Neuron (in vitro differentiated cells): ENCODE data around the gene SPAG16.

Source experiments
- H2AFZ ChIP-seq: one replicate; pipeline ENCODE4 v1.6.1; 2013; ENCODE audit warnings: low read depth, mild to moderate bottlenecking, inconsistent platforms, low read length, moderate library complexity
- H3K27me3 ChIP-seq: one replicate; pipeline ENCODE4 v1.6.1; 2013; ENCODE audit warnings: low read length; ENCODE audit not compliant: insufficient read depth
- H3K36me3 ChIP-seq: one replicate; pipeline ENCODE4 v1.6.1; 2013; ENCODE audit warnings: low read length; ENCODE audit not compliant: insufficient read depth
- H3K4me1 ChIP-seq: one replicate; pipeline ENCODE4 v1.6.1; 2013; ENCODE audit warnings: low read length; ENCODE audit not compliant: insufficient read depth
- H3K4me3 ChIP-seq: 2 replicates; pipeline ENCODE4 v1.5.1; 2013; ENCODE audit warnings: mild to moderate bottlenecking, low read length, moderate library complexity
- H3K9me3 ChIP-seq: one replicate; pipeline ENCODE4 v1.6.1; 2013; ENCODE audit warnings: low read length

Gene SPAG16

DNA sequence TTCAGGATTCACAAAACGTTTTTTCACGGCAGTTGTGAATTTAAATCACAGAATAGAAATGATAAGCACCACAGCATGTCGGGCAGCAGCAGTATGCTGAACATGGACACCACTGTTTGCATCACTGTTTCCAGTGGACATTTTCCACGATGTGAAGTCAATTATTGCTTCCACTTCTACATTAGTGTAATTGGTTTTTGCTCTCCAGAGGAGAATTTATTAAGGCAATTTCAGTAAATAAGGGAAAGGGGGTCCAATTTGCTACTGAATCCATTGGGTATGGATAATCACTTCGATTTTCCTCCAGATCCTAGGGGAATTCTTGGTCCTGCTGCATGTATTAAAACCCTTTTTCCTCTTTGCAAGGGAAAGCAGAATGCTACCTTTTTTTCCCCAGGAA lies 1096.4 kb downstream of the SPAG16 start:
- H3K4me3 ChIP-seq: no peak overlapping the region
- no peaks in the 10 kb centered on the region for H3K36me3 ChIP-seq
- no peak overlapping the region for H2AFZ ChIP-seq

DNA sequence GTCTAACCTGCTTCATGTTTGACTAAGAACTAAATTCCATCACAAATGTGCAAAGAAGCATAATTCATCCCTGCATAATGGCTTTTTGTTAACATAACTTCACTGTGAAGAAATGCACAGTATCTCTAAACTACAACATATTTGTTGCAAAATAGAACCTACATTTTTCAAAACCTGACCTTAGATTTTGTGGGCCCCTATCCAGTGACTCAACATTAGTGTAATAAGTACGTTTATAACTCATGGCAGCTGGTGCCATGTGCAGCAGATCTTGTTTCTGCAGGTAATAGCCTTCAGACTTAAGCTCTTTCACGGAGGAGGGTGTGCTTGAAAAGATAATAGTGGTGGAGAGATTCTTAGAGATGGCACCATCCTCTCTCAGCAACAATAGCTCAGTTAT lies 1098.0 kb downstream of the SPAG16 start:
- Histone ChIP-seq H2AFZ (no peak overlapping the region), H3K27me3 (no peaks in the 10 kb centered on the region), H3K4me3 (no peak overlapping the region), H3K36me3 (no peaks in the 10 kb centered on the region), H3K9me3 (no peaks in the 10 kb centered on the region), H3K4me1 (peaks cover 2% of the 10 kb centered on the region)

More for the DNA sequence above, 1096.4 kb downstream of the SPAG16 start:
- H3K9me3 ChIP-seq: no peaks in the 10 kb centered on the region
- no peaks in the 10 kb centered on the region for H3K27me3 ChIP-seq
- peaks cover 12% of the 10 kb centered on the region for H3K4me1 ChIP-seq

DNA sequence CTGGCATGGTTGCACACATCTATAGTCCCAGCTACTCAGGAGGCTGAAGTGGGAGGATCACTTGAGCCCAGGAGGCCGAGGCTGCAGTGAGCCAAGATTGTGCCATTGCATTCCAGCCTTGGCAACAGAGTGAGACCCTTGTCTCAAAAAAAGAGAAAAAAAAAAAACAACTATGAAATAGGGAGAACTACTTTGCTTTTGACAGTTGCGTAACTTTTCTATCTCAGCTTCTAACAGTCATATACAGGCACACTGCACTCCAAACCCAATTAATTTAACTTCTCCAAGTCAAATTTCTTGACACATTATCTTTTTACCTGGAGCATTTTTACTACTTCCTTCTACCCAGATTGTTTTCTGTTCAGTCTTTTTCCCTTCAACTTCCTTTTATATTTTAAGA lies 1102.5 kb downstream of the SPAG16 start:
- no peak overlapping the region for H3K4me3 ChIP-seq
- H3K36me3 ChIP-seq: no peaks in the 10 kb centered on the region
- H3K27me3 ChIP-seq: no peaks in the 10 kb centered on the region
- H3K9me3 ChIP-seq: no peaks in the 10 kb centered on the region
- peaks cover 2% of the 10 kb centered on the region for H3K4me1 ChIP-seq
- H2AFZ ChIP-seq: no peak overlapping the region

DNA sequence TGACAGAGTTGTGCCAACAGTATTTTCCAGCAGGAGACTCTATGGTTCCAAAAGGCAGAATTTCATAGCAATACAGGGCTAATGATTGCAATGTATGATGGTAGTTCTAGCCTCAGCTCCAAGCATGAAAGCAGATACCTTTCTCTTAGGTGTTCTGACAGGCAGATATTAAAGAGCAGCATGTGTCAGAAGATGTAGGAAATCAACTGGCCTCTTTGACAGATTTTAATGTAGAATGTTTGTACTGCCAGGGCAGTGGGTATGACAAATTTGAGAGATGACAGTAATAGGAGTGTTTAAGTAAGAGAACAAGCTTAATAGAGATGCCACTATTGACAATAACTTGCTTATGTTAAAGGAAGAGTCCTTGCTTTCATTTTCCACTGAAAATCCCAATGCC lies 1105.1 kb downstream of the SPAG16 start:
- H2AFZ ChIP-seq: no peak overlapping the region
- H3K9me3 ChIP-seq: no peaks in the 10 kb centered on the region
- no peaks in the 10 kb centered on the region for H3K4me1 ChIP-seq
- no peaks in the 10 kb centered on the region for H3K27me3 ChIP-seq
- no peak overlapping the region for H3K4me3 ChIP-seq
- no peaks in the 10 kb centered on the region for H3K36me3 ChIP-seq

DNA sequence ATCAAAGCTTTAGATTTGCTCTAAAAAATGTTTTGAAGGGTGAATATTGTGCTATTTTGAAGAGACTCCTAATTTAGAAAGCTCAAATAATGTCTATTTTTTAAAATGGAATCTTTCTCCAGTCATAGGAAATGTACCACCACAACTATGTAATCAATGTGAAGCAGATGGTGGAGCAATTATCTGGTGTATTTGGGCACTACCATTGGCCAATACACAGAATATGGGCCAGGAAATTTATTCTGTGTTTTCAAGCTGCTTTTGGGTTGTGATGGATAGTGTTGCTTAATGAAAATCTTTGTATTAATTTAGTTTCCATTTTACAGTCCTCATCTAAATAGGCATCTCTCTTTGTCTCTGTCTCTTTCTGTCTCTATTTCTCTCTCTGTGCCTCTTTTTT lies 1109.5 kb downstream of the SPAG16 start:
- no peaks in the 10 kb centered on the region for H3K27me3 ChIP-seq
- no peaks in the 10 kb centered on the region for H3K36me3 ChIP-seq
- no peak overlapping the region for H3K4me3 ChIP-seq
- no peaks in the 10 kb centered on the region for H3K9me3 ChIP-seq
- no peaks in the 10 kb centered on the region for H3K4me1 ChIP-seq
- H2AFZ ChIP-seq: no peak overlapping the region

DNA sequence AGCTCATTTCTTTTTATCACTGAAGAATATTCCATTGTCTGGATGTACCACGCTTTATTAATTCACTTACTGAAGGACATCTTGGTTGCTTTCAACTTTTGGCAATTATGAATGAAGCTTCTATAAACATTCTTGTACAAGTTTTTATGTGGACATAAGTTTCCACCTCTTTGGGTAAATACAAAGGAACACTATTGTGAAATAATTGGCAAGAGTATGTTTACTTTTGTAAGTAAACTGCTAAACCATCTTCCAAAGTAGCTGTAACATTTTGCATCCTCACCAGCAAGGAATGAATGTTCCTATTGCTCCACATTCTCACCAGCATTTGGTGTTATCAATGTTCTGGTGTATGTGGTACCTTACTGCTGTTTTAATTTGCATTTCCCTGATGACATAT lies 1110.8 kb downstream of the SPAG16 start:
- Histone ChIP-seq H3K9me3 (no peaks in the 10 kb centered on the region), H2AFZ (no peak overlapping the region), H3K4me1 (no peaks in the 10 kb centered on the region), H3K4me3 (no peak overlapping the region), H3K27me3 (no peaks in the 10 kb centered on the region), H3K36me3 (no peaks in the 10 kb centered on the region)

DNA sequence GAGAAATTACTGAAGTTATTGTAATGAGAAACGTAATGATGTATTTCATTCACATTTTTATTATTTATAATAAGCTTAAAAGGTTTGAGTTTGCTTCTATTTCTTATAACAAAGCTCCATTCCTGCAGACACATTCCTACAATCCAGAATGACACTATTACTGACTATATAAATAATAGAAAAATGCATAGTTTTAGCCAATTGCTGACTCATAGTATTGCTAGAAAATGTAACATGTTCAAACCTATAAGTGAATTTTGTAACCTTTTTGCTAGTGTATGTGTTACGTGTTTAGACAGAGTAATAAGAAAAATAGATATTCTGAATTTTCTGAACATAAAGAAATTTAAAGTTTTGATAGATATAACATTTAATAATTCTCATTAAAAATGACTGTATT lies 1117.3 kb downstream of the SPAG16 start:
- no peaks in the 10 kb centered on the region for H3K36me3 ChIP-seq
- H2AFZ ChIP-seq: no peak overlapping the region
- H3K4me1 ChIP-seq: no peaks in the 10 kb centered on the region
- H3K4me3 ChIP-seq: no peak overlapping the region
- no peaks in the 10 kb centered on the region for H3K9me3 ChIP-seq
- no peaks in the 10 kb centered on the region for H3K27me3 ChIP-seq

DNA sequence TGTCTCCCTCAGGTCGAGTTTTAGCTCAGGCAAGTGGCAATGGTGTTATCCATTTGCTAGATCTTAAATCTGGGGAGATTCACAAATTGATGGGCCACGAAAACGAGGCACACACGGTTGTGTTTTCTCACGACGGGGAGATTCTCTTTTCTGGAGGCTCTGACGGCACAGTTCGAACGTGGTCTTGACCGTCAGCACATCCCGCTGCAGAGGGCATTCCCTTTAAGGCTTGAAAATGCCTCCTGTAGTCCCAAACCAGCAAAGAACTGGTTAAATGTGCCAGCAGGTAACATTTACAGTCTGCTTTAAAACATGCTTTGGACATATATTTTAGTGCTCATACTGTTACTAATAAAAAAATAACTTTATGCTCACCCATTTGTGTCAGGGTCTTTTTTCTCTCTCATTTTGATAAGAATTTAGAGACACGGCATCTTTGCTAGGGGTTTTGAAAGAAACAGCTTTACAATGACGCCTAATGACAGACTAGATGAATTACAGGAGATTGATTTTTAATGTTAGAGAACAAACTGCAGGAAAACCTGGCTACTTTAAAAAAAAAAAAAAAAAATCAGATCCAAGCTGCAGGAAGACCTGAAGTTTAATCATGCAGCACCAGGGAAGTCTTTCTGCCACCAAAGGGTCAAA lies 1126.0 kb downstream of the SPAG16 start:
- no peaks in the 10 kb centered on the region for H3K36me3 ChIP-seq
- no peak overlapping the region for H2AFZ ChIP-seq
- no peaks in the 10 kb centered on the region for H3K27me3 ChIP-seq
- peak overlapping the region; percentile 16 for H3K4me3 ChIP-seq
- H3K9me3 ChIP-seq: no peaks in the 10 kb centered on the region
- peaks cover 12% of the 10 kb centered on the region for H3K4me1 ChIP-seq

DNA sequence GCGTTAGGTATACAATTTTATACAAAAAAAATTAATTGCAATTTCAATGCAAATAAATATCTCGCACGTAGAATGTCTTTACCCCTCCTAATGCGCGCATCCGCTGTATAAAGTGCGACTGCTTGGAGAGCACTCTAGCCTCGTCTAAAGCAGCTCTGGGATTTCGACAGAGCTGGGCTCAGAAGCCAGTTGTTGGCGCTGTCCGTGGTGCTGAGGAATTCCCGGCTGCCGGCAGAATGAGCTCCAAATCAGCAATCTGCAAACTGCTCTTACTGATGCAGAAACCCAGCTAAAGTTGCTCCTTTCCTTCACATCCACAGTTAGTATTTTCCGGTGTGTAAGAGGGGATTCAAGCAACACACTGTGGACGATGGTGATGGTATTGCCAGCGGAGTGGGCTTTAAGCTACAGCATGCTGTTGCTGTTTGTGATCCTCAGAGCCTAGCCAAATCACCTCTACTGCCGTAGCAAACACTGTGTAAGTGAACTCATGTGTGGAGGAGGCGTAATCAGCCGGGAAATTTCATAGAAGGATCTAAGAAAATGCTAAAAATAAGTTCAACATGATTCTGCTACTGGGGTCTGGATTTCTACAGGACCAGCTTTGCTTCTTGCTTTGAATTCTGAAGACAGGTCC lies 1126.8 kb downstream of the SPAG16 start, which contains the start of gene VWC2L:
VWC2L (plus strand) TSS at position 137 of the 637 bp plus-strand sequence. CDS start 3,140 bp downstream, outside the sequence.
- Histone ChIP-seq H3K9me3 (no peaks in the 10 kb centered on the region), H3K27me3 (no peaks in the 10 kb centered on the region), H3K4me1 (peaks cover 12% of the 10 kb centered on the region), H3K4me3 (peak within 1 kb of the TSS; percentile 16), H2AFZ (no peak within 1 kb of the TSS), H3K36me3 (no peaks in the 10 kb centered on the region)

DNA sequence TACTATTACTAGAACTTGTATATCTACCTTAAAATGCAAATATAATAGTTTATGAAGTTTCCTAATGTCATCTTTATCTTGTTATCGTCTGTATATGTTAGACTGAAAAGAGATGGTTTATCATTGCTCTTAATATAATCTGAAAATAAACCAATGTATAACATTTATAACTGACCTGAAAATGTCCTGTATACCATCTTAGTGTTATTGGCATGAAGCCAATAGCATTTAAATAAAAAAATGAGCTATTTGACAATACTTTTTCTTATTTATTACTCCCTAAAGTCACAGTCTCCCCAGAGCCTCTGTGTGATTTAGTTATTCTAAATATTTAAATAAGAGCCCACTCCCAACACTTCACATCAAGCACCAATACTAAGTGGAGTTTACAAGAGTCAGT lies 1128.4 kb downstream of the SPAG16 start:
- no peaks in the 10 kb centered on the region for H3K27me3 ChIP-seq
- H2AFZ ChIP-seq: no peak overlapping the region
- H3K36me3 ChIP-seq: no peaks in the 10 kb centered on the region
- no peaks in the 10 kb centered on the region for H3K9me3 ChIP-seq
- no peak overlapping the region for H3K4me3 ChIP-seq
- H3K4me1 ChIP-seq: peaks cover 12% of the 10 kb centered on the region

DNA sequence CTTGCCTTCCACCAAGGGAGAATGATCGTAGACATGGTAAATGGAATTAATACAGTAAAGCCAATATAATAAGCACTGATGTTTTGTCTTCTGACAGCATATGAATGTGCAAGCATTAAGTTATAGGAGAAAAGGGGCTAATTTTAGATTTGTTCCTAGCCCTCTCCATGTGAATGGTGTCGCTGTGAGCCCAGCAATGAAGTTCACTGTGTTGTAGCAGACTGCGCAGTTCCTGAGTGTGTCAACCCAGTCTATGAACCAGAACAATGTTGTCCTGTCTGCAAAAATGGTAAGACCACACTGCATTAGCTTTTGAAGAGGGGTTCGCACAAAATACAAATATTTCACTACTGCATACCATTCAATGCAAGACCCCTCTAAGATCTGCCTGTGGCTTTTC lies 1152.2 kb downstream of the SPAG16 start:
- Histone ChIP-seq H3K27me3 (no peaks in the 10 kb centered on the region), H3K4me1 (peaks cover 2% of the 10 kb centered on the region), H2AFZ (no peak overlapping the region), H3K4me3 (no peak overlapping the region), H3K9me3 (no peaks in the 10 kb centered on the region), H3K36me3 (no peaks in the 10 kb centered on the region)

DNA sequence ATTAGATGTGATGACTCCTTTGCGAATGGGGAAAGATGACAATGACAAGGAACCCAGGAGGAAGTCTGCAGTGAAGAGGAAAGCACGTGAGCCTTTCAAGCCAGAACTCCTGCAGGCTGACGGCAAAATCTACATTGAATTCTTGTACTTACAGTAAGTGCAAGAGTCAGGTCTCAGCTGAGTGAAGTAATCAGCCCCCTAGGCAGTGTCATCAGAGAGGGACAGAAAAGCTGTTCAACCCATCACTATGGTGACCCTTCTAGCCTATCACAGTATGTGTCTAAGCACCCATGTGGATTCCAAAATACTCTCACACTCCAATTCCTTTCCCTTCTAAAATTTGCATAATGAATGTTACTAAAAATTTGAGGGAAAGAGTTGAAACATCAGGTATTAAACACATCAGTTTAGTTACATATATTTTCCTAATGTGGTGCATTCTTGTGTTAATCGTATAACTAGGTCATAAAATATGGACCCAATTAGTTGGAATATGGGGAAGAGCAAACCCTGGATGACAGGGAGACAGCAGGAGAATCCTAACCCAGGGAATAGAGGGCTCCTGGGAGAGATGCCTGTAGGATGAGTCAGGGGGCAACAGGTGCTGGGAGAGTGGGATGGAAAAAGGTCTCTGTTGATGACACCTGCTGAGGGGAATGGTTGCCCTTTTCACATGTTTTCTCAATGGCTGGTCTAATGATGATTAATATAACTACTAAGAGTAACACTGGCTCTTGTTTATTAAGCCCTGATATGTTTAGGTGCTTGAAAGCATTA lies 1166.0 kb downstream of the SPAG16 start:
- H3K4me3 ChIP-seq: no peak overlapping the region
- no peak overlapping the region for H2AFZ ChIP-seq
- no peaks in the 10 kb centered on the region for H3K36me3 ChIP-seq
- H3K4me1 ChIP-seq: no peaks in the 10 kb centered on the region
- H3K27me3 ChIP-seq: no peaks in the 10 kb centered on the region
- no peaks in the 10 kb centered on the region for H3K9me3 ChIP-seq

DNA sequence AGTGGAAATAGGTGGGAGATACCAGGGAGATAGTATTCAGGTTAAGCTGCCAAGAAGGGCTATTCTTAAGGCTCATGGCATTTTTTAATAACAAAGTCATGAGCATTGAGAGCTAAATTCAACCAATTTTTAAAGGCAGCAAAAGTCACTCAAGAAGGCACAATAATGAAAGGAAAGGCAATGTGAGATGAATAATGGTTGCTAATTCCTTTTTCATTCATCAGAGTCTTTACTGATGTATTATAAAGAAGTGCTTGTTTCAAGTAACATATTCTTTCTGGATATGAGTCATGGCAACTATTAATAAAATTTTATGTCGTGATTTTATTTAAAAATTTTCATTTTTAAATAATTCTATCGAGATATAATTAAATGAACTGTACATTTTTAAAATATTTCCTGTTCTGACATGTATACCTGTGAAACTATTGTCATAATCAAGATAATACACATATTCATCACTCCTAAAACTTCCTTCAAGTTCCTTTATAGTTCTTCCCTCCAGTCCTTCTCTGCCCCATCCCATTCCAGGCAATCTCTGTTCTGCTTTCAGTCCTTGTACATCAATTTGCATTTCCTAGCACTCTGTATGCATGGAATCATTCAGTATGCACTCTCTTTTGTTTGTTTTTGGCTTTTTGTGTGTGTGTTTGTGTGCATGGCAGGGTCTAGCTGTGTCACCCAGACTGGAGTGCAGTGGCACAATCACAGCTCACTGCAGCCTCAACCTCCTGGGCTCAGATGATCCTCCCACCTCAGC lies 1167.4 kb downstream of the SPAG16 start:
- no peaks in the 10 kb centered on the region for H3K27me3 ChIP-seq
- H3K4me1 ChIP-seq: no peaks in the 10 kb centered on the region
- no peak overlapping the region for H3K4me3 ChIP-seq
- H2AFZ ChIP-seq: no peak overlapping the region
- no peaks in the 10 kb centered on the region for H3K9me3 ChIP-seq
- H3K36me3 ChIP-seq: no peaks in the 10 kb centered on the region
